ENCODE results near the gene KAZN.

Gene KAZN

DNA sequence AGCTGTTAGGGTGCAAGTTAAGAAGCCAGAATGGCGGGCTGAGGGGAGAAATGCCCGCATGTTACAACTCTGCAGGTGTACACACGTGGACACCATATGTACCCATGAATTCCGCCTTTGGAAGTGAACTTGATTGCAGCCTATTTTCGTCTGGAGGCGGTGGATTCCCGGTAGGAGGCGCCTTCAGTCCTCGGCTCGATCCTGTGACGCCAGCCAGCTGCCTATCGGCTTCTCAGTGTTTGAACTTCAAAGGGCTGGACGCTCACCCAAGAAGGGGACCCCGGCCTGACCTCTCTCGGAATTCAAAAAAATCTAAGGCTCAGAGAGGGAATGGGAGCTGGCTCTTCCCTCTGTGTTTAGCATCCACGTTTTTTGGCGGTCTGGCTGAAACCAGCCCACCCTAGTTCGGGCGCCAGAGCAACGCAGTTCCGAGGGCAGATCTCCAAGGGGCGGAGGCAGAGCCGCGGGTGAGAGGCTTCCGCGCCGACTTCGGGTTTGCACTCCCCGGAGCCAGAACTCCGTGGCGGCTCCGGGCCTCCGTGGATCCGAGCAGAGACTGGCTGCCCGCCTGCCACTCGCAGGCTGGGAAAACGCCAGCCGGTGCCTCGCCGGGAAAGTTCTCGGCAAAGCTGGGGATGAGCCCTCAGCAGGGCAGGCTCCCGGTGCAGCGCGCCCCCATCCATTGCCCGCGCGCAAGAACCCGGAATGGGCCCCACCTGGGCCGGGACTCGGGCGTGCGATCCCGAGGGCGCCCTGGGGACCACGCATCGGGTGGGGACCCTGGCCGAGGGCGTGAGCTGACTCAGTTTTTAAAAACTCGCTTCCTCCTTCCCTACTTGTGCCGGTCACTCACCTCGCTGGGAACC is 554.1 kb downstream of the KAZN start:
- H3K9me3 Mint-ChIP-seq: no peaks in the 10 kb centered on the region
- peak overlapping the region; percentile 46 for H3K4me3 Mint-ChIP-seq
- H3K4me1 Mint-ChIP-seq: peaks cover 19% of the 10 kb centered on the region
- H3K27ac Mint-ChIP-seq: no peak overlapping the region
- ATAC-seq: no peak
- no peak for DNase-seq (ENCODE audit: low spot score in 2 of 2)
- no peaks in the 10 kb centered on the region for H3K36me3 Mint-ChIP-seq

DNA sequence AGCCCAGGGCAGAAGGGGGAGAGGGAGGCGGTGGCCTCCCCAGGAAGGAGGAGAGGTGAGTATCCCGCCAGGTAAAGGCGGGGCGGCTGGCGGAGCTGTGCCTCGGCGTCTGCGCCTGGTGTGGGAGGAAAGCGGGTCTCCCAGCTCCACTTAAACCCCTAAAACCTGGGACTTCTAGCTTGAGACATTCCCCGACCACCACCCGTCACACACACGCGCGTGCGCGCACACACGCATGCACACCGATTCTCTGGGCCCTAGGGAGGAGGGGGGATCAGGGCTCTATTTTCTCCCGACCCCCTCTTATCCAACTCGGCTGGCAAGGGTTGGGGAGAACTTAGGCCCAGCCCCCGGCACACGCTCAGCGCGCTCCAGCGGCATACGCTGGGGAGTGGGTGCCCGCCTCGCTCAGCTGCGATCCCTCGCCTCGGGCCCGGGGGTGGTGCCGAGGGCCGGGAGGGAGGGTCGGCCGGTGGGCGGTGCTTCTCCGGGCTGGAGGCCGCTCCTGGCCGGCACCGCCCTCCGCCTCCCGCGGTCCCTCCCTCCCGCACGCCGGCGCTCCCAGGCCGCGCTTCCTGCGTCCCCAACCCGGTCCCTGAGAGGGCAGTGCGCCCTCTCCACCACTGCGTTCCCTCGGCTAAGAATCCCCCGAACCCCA is 554.8 kb downstream of the KAZN start, which contains the start of gene TMEM51:
TSS of gene TMEM51 (plus strand) at position 564 of the 658 bp plus-strand sequence. CDS start 61,341 bp downstream, outside the sequence.
- DNase-seq (ENCODE audit: low spot score in 2 of 2): no peak
- Mint-ChIP-seq H3K27ac (no peak within 1 kb of the TSS), H3K4me3 (peak within 1 kb of the TSS; percentile 46), H3K4me1 (peaks cover 19% of the 10 kb centered on the region), H3K36me3 (no peaks in the 10 kb centered on the region), H3K9me3 (no peaks in the 10 kb centered on the region)
- peak; percentile 36 for ATAC-seq

DNA sequence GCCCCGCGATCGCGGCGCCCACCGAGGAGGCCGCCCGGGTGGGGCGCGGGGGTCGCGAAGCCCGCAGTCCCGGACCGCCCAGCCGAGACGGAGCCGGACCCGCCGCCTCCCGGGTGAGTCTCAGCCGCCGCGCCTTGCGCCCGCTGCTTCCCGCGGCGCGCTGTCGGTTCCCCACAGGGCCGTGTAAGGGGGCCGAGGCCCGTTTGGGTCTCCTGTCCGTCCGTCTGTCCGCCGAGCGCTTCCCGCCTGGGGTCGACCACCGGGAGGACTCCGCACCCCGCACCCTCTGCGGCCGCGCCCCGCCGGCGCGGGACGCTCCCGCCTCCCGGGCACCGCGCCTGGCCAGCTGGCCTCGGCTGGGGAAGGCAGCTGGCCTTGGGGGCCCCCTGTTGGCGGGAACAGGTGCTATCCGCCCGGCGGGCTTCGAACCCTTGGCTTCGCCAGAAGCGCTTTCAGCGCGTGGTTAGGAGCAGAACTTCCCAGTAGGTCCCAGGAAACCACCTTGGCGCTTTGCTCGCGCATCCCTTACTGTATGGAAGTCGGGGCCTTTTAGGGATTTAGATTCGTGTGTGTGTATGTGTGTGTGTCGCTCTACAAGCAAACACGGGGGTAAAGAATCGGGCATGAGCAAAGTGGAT is 555.5 kb downstream of the KAZN start:
- no peak overlapping the region for H3K27ac Mint-ChIP-seq
- DNase-seq (ENCODE audit: low spot score in 2 of 2): peak; percentile 18 to 68
- peak; percentile 52 for ATAC-seq
- no peaks in the 10 kb centered on the region for H3K9me3 Mint-ChIP-seq
- no peaks in the 10 kb centered on the region for H3K36me3 Mint-ChIP-seq
- H3K4me3 Mint-ChIP-seq: peak overlapping the region; percentile 20
- peaks cover 19% of the 10 kb centered on the region for H3K4me1 Mint-ChIP-seq

DNA sequence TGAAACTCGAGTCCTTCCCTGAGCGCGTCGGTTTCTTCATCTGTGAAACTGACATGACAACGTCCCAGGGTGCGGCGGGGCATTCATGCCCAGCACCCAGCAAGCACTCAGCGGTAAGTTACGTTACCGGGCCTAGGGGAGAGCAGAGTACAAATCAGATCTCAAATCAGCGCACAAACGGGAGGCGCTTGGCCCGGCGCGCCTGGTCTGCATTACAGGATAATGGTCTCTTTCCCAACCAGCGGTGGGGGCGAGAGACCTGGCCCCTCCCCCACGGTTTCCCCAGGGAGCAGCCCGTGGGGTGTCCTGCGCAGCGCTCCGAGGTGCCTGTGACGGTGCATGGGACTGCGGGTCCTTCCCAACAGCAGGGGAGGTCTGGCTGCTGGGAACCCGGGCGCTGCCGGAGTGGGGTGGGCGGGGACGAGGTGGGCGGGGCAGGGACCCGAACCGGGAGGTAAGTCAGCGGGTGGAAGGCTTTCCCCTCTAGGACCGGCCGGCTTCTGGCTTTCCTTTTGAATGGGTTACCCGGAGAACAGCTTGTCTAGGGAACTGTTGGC is 556.1 kb downstream of the KAZN start:
- H3K27ac Mint-ChIP-seq: no peak overlapping the region
- no peaks in the 10 kb centered on the region for H3K36me3 Mint-ChIP-seq
- ATAC-seq (no peak), DNase-seq (ENCODE audit: low spot score in 2 of 2) (no peak)
- H3K4me3 Mint-ChIP-seq: peak overlapping the region; percentile 20
- no peaks in the 10 kb centered on the region for H3K9me3 Mint-ChIP-seq
- H3K4me1 Mint-ChIP-seq: peaks cover 19% of the 10 kb centered on the region

DNA sequence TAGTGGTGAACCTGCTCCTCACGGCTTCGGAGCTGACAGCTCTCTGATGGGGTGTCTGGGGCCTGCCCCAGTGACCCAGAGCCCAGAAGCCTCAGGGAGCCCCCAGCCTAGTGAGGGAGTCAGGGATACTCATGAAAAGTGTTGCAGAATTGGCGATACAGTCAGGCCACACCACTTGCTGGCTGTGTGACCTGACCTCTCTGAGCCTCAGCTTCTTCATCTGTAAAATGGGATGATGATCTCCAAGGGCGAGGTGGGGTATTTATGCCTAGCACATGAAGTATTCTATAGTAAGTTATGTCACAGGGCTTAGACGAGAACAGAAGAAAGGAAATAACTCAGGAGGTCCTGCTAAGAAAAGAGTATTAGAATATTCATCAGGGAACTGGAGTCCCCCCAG is 556.7 kb downstream of the KAZN start:
- DNase-seq (ENCODE audit: low spot score in 2 of 2): no peak
- Mint-ChIP-seq H3K9me3 (no peaks in the 10 kb centered on the region), H3K36me3 (no peaks in the 10 kb centered on the region), H3K4me1 (peaks cover 19% of the 10 kb centered on the region), H3K4me3 (no peak overlapping the region), H3K27ac (no peak overlapping the region)
- no peak for ATAC-seq

DNA sequence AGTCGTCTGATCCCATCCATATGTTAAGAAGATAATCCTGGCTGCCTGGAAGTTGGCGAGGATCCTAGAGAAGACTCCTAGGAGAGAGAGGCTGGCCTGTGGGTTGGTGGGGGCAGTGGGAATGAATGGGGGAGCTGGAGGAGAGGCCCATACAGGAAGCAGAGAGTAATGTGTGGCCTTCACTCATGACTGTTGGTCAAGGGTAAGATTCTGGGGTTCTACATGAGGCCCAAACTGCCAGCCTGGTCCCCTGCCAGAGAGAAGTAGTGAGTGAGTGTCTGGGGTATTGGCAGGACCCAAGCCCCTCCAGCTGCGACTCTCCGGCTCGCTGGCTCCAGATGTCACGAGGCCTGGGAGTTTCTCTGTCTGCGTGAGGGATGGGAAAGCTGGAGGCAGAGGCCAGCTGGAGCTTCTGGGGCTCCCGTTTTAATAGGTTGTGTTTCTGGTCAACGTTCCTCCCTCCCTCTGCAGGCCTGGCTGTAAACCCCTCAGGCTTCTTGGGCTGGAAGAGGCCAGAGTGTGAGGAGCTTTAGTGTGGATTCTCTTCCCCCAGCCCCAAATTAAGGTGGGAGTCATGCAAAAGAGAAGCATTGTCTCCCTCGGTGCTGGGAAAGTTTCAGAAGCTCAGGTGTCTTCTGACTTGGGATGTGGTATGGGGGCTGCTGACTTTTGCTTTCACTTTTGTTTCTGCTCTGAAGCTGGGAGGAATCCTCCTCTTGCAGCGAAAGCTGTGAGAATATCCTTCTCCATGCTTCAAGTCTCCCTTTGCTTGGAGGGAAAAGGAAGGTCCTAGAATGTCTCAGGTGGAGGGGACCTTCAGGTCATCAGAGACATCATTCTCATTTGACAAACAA is 557.6 kb downstream of the KAZN start:
- H3K27ac Mint-ChIP-seq: no peak overlapping the region
- H3K9me3 Mint-ChIP-seq: no peaks in the 10 kb centered on the region
- H3K4me3 Mint-ChIP-seq: no peak overlapping the region
- H3K36me3 Mint-ChIP-seq: no peaks in the 10 kb centered on the region
- no peak for ATAC-seq
- H3K4me1 Mint-ChIP-seq: peaks cover 19% of the 10 kb centered on the region
- no peak for DNase-seq (ENCODE audit: low spot score in 2 of 2)

DNA sequence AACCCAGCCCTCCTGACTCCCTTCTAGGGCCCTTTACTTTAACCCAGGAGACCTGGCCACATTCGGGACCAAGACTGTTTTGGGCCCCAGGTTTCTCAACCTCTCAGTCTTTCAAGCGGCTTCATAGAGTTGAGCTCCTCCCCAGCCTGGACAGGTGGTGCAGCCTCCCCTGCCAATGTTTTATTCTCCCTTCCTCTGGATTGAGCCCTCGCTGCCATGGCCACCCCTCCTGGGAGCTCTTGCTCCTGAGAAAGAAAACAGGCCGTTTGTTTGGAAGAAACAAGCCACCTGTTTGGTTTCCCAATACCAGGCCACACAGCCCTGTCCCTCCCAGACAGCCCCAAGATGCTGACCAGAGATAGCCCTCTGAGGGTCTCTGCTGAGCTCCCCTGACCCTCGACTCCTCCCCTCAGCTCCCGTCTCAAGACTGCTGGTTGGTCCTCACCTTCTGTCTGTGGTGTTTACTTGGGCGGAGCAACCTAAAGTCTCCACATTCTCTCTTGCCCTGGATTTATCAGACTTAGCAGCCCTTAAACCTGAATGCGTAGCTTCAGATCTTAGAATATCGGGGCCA is 558.4 kb downstream of the KAZN start:
- Mint-ChIP-seq H3K4me3 (no peak overlapping the region), H3K4me1 (peaks cover 19% of the 10 kb centered on the region), H3K9me3 (no peaks in the 10 kb centered on the region), H3K36me3 (no peaks in the 10 kb centered on the region), H3K27ac (no peak overlapping the region)
- no peak for DNase-seq (ENCODE audit: low spot score in 2 of 2)
- ATAC-seq: no peak

DNA sequence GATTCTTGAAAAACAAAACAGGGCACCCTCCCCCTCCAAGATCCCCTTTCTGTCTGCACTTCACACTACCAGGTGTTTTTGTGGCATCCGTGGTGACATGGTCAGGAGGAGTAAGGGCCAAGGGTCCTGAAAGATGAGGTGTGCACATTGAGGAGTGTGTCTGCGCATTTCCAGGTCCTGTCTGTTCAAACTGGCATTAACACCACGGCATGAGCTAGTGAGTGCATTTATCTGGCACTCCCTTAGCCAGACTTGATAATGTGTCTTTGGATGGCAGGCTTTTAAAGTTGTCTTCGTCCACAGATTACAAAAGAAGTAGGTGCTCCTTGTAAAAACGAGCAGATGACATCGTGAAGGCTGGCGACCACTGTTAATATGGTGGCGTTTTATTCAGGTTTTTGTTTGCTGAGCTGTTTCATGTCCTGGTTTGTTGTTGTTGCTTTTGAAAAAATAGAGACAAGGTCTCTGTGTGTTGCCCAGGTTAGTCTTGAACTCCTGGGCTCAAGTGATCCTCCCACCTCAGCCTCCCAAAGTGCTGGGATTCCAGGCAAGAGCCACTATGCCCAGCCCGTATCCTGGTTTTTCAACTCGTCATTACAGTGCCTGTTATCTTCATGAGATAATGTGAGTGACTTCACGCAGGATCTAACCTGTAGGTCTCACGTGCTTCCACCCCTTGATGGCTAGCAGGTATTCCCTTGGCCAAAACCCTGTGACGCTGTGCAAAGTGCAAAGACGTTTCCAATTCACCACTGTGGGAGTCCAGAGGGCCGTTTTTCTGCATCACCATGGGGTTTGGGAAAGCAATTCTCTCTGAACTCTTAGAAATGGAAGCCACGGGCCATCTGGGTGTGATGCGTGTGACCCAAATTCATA is 559.3 kb downstream of the KAZN start:
- Mint-ChIP-seq H3K9me3 (no peaks in the 10 kb centered on the region), H3K4me1 (peaks cover 19% of the 10 kb centered on the region), H3K27ac (no peak overlapping the region), H3K4me3 (no peak overlapping the region), H3K36me3 (no peaks in the 10 kb centered on the region)
- ATAC-seq (no peak), DNase-seq (ENCODE audit: low spot score in 2 of 2) (no peak)

DNA sequence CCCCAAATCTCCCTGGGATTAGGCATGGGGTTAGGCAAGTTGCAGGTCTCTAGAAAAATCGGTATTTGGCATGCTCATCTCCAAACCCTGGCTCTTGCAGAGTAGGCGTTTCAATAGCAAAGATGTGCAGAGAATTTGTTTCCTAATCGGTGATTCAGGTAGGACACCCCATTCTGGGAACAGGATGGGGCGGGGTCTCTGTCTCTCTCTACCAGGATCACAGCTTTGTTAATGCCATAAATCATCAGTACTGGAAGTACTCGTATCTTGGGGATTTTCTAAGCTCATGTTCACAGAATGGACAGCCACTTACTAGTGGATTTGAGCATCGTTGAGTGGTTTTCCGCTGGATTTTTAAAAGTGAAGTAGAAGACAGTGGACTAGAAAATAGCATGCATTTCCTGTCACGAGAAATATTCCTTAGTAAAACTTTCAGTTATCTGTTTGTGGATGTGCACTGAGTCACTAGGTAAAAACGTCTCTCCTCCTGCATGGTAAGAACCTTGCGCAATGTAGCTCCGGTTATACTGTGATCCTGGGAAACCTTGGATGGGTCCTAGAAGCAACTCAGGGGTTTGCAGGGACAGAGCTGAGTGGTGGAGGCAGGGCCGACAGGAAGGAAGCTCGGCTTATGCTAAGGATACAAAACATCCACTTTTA is 560.2 kb downstream of the KAZN start:
- no peak for ATAC-seq
- no peak for DNase-seq (ENCODE audit: low spot score in 2 of 2)
- H3K4me1 Mint-ChIP-seq: peaks cover 19% of the 10 kb centered on the region
- H3K36me3 Mint-ChIP-seq: no peaks in the 10 kb centered on the region
- H3K9me3 Mint-ChIP-seq: no peaks in the 10 kb centered on the region
- no peak overlapping the region for H3K4me3 Mint-ChIP-seq
- no peak overlapping the region for H3K27ac Mint-ChIP-seq

DNA sequence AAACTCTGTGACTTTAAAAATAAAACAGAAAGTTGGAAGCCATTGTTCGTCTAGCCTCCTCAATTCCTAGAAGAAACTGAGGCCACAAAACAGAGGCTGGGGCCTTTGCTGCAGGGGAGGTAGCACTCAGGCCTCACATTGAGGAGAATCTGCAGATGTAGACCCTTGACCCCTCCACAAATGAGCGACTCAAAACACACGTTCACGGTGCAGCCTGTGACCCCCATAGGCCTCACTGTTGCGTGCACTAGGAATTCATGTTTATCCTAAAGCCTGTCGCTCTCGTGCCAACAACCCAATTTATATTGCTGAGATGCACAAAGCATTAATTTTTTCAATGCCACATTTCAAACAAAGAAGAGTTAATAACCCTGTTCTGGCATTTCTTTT is 560.7 kb downstream of the KAZN start:
- Mint-ChIP-seq H3K27ac (no peak overlapping the region), H3K4me3 (no peak overlapping the region), H3K9me3 (no peaks in the 10 kb centered on the region), H3K36me3 (no peaks in the 10 kb centered on the region), H3K4me1 (peaks cover 16% of the 10 kb centered on the region)
- ATAC-seq (no peak), DNase-seq (ENCODE audit: low spot score in 2 of 2) (no peak)

DNA sequence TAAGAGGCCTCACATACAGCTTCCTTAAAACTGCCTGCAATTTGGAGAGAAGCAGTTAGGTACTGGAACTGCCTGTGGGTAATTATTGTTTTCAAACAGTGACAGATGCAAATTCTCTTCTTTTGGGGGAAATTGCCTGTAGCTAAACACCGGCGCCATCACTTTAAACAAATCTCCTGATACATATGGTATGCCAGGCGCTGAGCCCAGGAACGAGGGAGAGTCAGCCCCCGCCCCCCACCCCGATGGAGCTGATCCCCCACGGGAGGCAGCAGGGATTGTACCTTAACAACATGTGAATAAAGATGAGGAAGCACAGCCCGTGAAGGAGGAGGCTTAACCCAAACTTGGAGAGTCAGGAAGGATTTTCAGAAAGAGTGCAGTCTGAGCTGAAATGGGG is 562.1 kb downstream of the KAZN start:
- Mint-ChIP-seq H3K4me1 (peaks cover 10% of the 10 kb centered on the region), H3K9me3 (no peaks in the 10 kb centered on the region), H3K4me3 (no peak overlapping the region), H3K27ac (no peak overlapping the region), H3K36me3 (no peaks in the 10 kb centered on the region)
- ATAC-seq: no peak
- no peak for DNase-seq (ENCODE audit: low spot score in 2 of 2)

DNA sequence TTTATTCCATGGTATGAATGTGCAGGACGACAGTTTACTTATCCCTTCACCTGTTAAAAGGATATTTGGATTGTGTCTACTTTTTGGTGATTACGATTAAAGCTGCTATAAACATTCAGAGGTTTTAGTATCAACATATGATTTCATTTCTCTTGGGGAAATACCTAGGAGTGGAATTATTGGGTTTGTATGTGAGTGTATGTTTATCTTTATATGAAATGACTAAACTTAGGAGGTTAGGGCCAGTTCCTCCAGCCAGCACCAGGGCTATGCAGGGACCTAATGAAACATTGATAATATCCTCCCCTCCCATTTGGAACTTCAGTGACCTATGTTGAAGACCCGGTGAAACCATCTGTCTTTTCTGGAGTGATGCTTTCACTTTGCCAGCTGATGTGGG is 568.9 kb downstream of the KAZN start:
- DNase-seq (ENCODE audit: low spot score in 2 of 2): no peak
- H3K4me3 Mint-ChIP-seq: no peak overlapping the region
- ATAC-seq: no peak

More for the DNA sequence above, 568.9 kb downstream of the KAZN start:
- Mint-ChIP-seq H3K9me3 (no peaks in the 10 kb centered on the region), H3K4me1 (no peaks in the 10 kb centered on the region), H3K27ac (no peak overlapping the region), H3K36me3 (no peaks in the 10 kb centered on the region)
